ENCODE measurements around the gene LRP1. TPM values are rescaled to one million over a fixed set of nuclear protein-coding genes. Genes with fewer than 3 reads are reported as not detected.

Gene LRP1
- total RNA-seq, 2 donors from 2014 or later, result 53.5 to 198 TPM

DNA sequence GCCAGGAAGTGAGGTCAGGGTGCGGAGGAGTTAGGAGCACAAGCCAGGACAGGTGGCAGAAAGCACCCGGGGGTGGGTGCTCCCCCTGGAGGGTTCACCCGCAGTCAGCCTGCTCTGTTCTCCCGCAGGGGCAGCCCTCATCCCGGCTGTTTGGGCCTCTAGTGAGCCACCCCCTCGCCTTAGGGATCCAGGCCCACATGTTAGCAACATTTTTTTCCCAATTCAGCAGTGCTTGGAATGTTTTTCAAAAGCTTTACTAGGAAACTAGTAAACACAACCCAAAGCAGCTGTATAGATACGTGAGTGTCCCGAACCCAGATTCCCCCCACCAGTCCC is 59.8 kb downstream of the LRP1 start:
- TF ChIP-seq CTCF (IDR thresholded peaks at IDR 0.05) (no peak), POLR2A (IDR thresholded peaks at IDR 0.05) (no peak)
- peaks cover 3 to 26% of the 10 kb centered on the region in 2 donors for H3K36me3 ChIP-seq
- no peaks in the 10 kb centered on the region for H3K9me3 ChIP-seq
- intact Hi-C loops (cut with DNase I), result no loop called here
- H3K27me3 ChIP-seq (replicated peaks; ENCODE audit: insufficient read depth), result no peaks in the 10 kb centered on the region
- whole genome bisulfite sequencing, result 68% methylated on average over 8 of the region's 8 CpGs
- H3K4me3 ChIP-seq, result no peak overlapping the region
- H3K4me1 ChIP-seq (replicated peaks), result no peaks in the 10 kb centered on the region
- no peak for DNase-seq (ENCODE audit: low spot score)
- no peak overlapping the region for H3K27ac ChIP-seq

GRCh38 chr12:57190037-57190436 is 61.8 kb downstream of the LRP1 start:
- Histone ChIP-seq H3K27me3 (replicated peaks; ENCODE audit: insufficient read depth) (no peaks in the 10 kb centered on the region), H3K4me1 (replicated peaks) (no peaks in the 10 kb centered on the region), H3K27ac (no peak overlapping the region), H3K9me3 (no peaks in the 10 kb centered on the region), H3K36me3 (peaks cover 9 to 27% of the 10 kb centered on the region in 2 donors), H3K4me3 (no peak overlapping the region)
- no peak for TF ChIP-seq CTCF (IDR thresholded peaks at IDR 0.05)
- 54% methylated on average over 6 of the region's 6 CpGs for WGBS
- no peak for DNase-seq (ENCODE audit: low spot score)
- intact Hi-C loops (cut with DNase I), result no loop called here

- no peak for DNase-seq (ENCODE audit: low spot score)
- peaks cover 9 to 27% of the 10 kb centered on the region in 2 donors for H3K36me3 ChIP-seq
- TF ChIP-seq POLR2A (IDR thresholded peaks at IDR 0.05) (no peak), POLR2AphosphoS5 (IDR thresholded peaks at IDR 0.05) (no peak), CTCF (IDR thresholded peaks at IDR 0.05) (no peak)
Measured at GRCh38 chr12:57190821-57191220, 62.5 kb downstream of the LRP1 start.

GRCh38 chr12:57191410-57191809 is 63.1 kb downstream of the LRP1 start:
- Histone ChIP-seq H3K27ac (no peak overlapping the region), H3K27me3 (replicated peaks; ENCODE audit: insufficient read depth) (no peaks in the 10 kb centered on the region), H3K4me3 (no peak overlapping the region), H3K36me3 (peaks cover 6 to 27% of the 10 kb centered on the region in 2 donors), H3K4me1 (replicated peaks) (no peaks in the 10 kb centered on the region), H3K9me3 (no peaks in the 10 kb centered on the region)
- 80% methylated on average over 11 of the region's 11 CpGs for WGBS
- no peak for DNase-seq (ENCODE audit: low spot score)
- intact Hi-C loops (cut with DNase I), result no loop called here
- TF ChIP-seq POLR2AphosphoS5 (IDR thresholded peaks at IDR 0.05) (no peak), POLR2A (IDR thresholded peaks at IDR 0.05) (no peak), CTCF (IDR thresholded peaks at IDR 0.05) (no peak)

More at GRCh38 chr12:57190821-57191220, 62.5 kb downstream of the LRP1 start:
- H3K27me3 ChIP-seq (replicated peaks; ENCODE audit: insufficient read depth), result no peaks in the 10 kb centered on the region
- H3K4me1 ChIP-seq (replicated peaks), result no peaks in the 10 kb centered on the region
- H3K9me3 ChIP-seq, result no peaks in the 10 kb centered on the region
- intact Hi-C loops (cut with DNase I), result no loop called here
- H3K4me3 ChIP-seq, result no peak overlapping the region
- no peak overlapping the region for H3K27ac ChIP-seq
- 94% methylated on average over 23 of the region's 23 CpGs for WGBS

DNA sequence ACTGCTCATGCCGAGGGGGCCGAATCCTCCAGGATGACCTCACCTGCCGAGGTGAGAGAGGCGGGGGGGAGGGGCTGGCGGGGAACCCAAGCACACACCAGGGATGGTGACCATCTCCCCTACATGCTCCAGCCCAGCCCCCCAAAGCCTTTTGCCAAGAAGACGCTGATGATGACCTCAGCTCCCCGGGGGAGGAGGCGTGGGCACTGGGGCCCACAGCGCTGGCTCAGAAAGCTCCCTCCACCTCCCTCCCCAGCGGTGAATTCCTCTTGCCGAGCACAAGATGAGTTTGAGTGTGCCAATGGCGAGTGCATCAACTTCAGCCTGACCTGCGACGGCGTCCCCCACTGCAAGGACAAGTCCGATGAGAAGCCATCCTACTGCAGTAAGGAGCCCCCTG is 64.6 kb downstream of the LRP1 start:
- intact Hi-C loops (cut with DNase I), result no loop called here
- Histone ChIP-seq H3K9me3 (no peaks in the 10 kb centered on the region), H3K36me3 (peaks cover 6 to 30% of the 10 kb centered on the region in 2 donors), H3K4me1 (replicated peaks) (no peaks in the 10 kb centered on the region), H3K4me3 (no peak overlapping the region), H3K27ac (no peak overlapping the region), H3K27me3 (replicated peaks; ENCODE audit: insufficient read depth) (no peaks in the 10 kb centered on the region)
- TF ChIP-seq POLR2AphosphoS5 (IDR thresholded peaks at IDR 0.05) (no peak), POLR2A (IDR thresholded peaks at IDR 0.05) (no peak), CTCF (IDR thresholded peaks at IDR 0.05) (no peak)
- WGBS, result 90% methylated on average over 16 of the region's 16 CpGs
- no peak for DNase-seq (ENCODE audit: low spot score)

Measured in prostate gland (tissue), 2 donors.